ENCODE results near the gene POMP.

POMP gene

GRCh38 chr13:28658796-28659620 lies at the start of gene POMP:
POMP (plus strand) TSS chr13:28659130; CDS start chr13:28659185, 55 bp downstream.
- peak; percentile 96 for DNase-seq

GRCh38 chr13:28609381-28609780 lies 49.5 kb upstream of the POMP start:
- no peak for DNase-seq

GRCh38 chr13:28609926-28610325 lies 49.0 kb upstream of the POMP start:
- DNase-seq: peak; percentile 80

GRCh38 chr13:28610996-28611395 lies 47.9 kb upstream of the POMP start:
- peak; percentile 30 for DNase-seq

GRCh38 chr13:28611654-28612131 lies 47.2 kb upstream of the POMP start:
- peak; percentile 93 for DNase-seq

- DNase-seq: no peak
Measured at GRCh38 chr13:28613562-28613961, 45.4 kb upstream of the POMP start.

GRCh38 chr13:28615916-28616446 lies 42.9 kb upstream of the POMP start:
- DNase-seq: peak; percentile 43

- DNase-seq: peak; percentile 52
Measured at GRCh38 chr13:28618230-28618994, 40.5 kb upstream of the POMP start.

GRCh38 chr13:28620011-28620830 lies 38.7 kb upstream of the POMP start:
- no peak for DNase-seq

- peak; percentile 93 for DNase-seq
Measured at GRCh38 chr13:28621449-28621848, 37.5 kb upstream of the POMP start.

- peak; percentile 93 for DNase-seq
Measured at GRCh38 chr13:28622286-28622685, 36.6 kb upstream of the POMP start.

- peak; percentile 43 for DNase-seq
Measured at GRCh38 chr13:28623782-28624706, 34.9 kb upstream of the POMP start.

- DNase-seq: no peak
Measured at GRCh38 chr13:28624707-28625432, 34.1 kb upstream of the POMP start.

- no peak for DNase-seq
Measured at GRCh38 chr13:28626266-28626665, 32.7 kb upstream of the POMP start.

GRCh38 chr13:28628241-28628640 lies 30.7 kb upstream of the POMP start:
- no peak for DNase-seq

GRCh38 chr13:28630869-28631268 lies 28.1 kb upstream of the POMP start:
- no peak for DNase-seq

GRCh38 chr13:28631801-28632200 lies 27.1 kb upstream of the POMP start:
- DNase-seq: no peak

GRCh38 chr13:28636069-28636468 lies 22.9 kb upstream of the POMP start:
- no peak for DNase-seq

- peak; percentile 83 for DNase-seq
Measured at GRCh38 chr13:28636677-28637317, 22.1 kb upstream of the POMP start.

- DNase-seq: no peak
Measured at GRCh38 chr13:28637714-28638355, 21.1 kb upstream of the POMP start.

Data from suppressor macrophage treated with lipopolysaccharide for 4 hours (primary cell).